ENCODE results near the gene PCNX3.

PCNX3 gene

DNA sequence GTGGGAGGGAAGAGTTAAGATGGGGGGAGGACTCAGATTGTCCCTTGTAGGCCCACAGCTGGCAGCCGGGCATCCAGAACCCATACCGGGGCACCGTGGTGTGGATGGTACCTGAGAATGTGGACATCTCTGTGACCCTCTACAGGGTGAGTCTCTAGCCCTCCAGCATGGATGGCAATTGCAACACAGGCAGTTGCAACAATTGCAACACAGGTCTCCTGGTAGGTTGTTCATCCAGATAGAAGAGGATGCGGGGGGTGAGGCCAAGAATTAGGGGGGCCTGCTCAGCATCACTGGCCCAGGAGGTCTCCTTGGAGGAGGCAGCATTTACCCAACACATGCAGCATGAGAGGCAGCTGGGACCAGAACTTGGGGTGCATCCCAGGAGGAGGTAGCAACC lies 36.3 kb upstream of the PCNX3 start:
- H2BK15ac ChIP-seq (replicated peaks; ENCODE audit: low read depth) = no peak overlapping the region
- peaks cover 2% of the 10 kb centered on the region for H3K4me1 ChIP-seq (ENCODE audit: control insufficient read depth, low read depth, low read length)
- no CpG with 5 or more reads among the region's 4 CpGs for WGBS (ENCODE audit: extremely low coverage, insufficient coverage, low lambda C conversion rate)
- no peak overlapping the region for H2BK5ac ChIP-seq (ENCODE audit: low read length)
- H3K9ac ChIP-seq (ENCODE audit: low read length) = no peak overlapping the region
- H3K27me3 ChIP-seq (ENCODE audit: insufficient read depth, low read length, poor library complexity) = no peaks in the 10 kb centered on the region
- no peak overlapping the region for H3K4me3 ChIP-seq (ENCODE audit: low read length)
- H3K79me1 ChIP-seq (ENCODE audit: low read length) = no peaks in the 10 kb centered on the region
- H3K56ac ChIP-seq (ENCODE audit: low read length) = no peak overlapping the region
- no peak overlapping the region for H4K5ac ChIP-seq (ENCODE audit: low read length)
- H2BK120ac ChIP-seq (ENCODE audit: low read depth, low read length) = no peak overlapping the region
- no peak overlapping the region for H3K4ac ChIP-seq (ENCODE audit: low read depth, low read length)
- no peaks in the 10 kb centered on the region for H3K79me2 ChIP-seq (ENCODE audit: control insufficient read depth, insufficient read depth, low read length)
- no peak overlapping the region for H3K27ac ChIP-seq (ENCODE audit: low read depth, low read length)
- no peak overlapping the region for H2AK5ac ChIP-seq (ENCODE audit: low read length)
- H3K4me2 ChIP-seq (ENCODE audit: low read length) = no peak overlapping the region
- no peak for DNase-seq
- no peak overlapping the region for H4K8ac ChIP-seq (ENCODE audit: low read depth, low read length)
- no peak overlapping the region for H3K18ac ChIP-seq (ENCODE audit: low read length)
- no peaks in the 10 kb centered on the region for H3K36me3 ChIP-seq (ENCODE audit: control insufficient read depth, insufficient read depth, low read length)
- no peak overlapping the region for H3K23ac ChIP-seq (ENCODE audit: low read length)

DNA sequence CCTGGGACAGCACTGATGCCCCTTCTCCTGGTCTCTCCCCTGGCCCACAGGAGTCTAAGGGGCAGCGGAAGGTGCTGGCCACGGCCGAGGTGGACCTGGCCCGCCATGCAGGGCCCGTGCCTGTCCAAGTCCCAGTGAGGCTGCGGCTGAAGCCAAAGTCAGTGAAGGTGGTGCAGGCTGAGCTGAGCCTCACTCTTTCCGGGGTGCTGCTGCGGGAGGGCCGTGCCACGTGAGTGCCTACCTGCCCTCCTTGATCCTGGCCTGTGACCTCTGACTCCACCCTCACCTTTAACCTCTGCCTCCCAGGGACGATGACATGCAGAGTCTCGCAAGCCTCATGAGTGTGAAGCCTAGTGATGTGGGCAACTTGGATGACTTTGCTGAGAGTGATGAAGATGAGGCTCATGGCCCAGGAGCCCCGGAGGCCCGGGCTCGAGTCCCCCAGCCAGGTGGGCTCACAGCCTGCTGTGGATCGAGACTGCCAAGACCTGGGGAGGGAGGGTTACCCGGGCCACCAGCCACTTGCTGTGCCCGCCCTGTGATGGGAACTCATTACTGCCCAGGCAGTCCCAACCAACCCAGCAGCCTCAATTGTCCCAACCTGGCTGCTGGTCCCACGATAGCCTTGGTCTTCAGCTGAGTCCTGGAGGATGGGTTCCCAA lies 35.4 kb upstream of the PCNX3 start:
- no CpG with 5 or more reads among the region's 19 CpGs for WGBS (ENCODE audit: extremely low coverage, insufficient coverage, low lambda C conversion rate)
- H4K8ac ChIP-seq (ENCODE audit: low read depth, low read length) = no peak overlapping the region
- H3K79me1 ChIP-seq (ENCODE audit: low read length) = no peaks in the 10 kb centered on the region
- H2BK15ac ChIP-seq (replicated peaks; ENCODE audit: low read depth) = no peak overlapping the region
- H3K4me2 ChIP-seq (ENCODE audit: low read length) = no peak overlapping the region
- H3K27me3 ChIP-seq (ENCODE audit: insufficient read depth, low read length, poor library complexity) = no peaks in the 10 kb centered on the region
- no peak overlapping the region for H3K18ac ChIP-seq (ENCODE audit: low read length)
- H2AK5ac ChIP-seq (ENCODE audit: low read length) = no peak overlapping the region
- H3K23ac ChIP-seq (ENCODE audit: low read length) = no peak overlapping the region
- no peak overlapping the region for H4K5ac ChIP-seq (ENCODE audit: low read length)
- H3K4ac ChIP-seq (ENCODE audit: low read depth, low read length) = no peak overlapping the region
- no peaks in the 10 kb centered on the region for H3K36me3 ChIP-seq (ENCODE audit: control insufficient read depth, insufficient read depth, low read length)
- DNase-seq = no peak
- no peak overlapping the region for H3K27ac ChIP-seq (ENCODE audit: low read depth, low read length)
- no peaks in the 10 kb centered on the region for H3K79me2 ChIP-seq (ENCODE audit: control insufficient read depth, insufficient read depth, low read length)
- H3K4me1 ChIP-seq (ENCODE audit: control insufficient read depth, low read depth, low read length) = no peaks in the 10 kb centered on the region
- no peak overlapping the region for H2BK5ac ChIP-seq (ENCODE audit: low read length)
- H3K56ac ChIP-seq (ENCODE audit: low read length) = no peak overlapping the region
- H3K4me3 ChIP-seq (ENCODE audit: low read length) = no peak overlapping the region
- H3K9ac ChIP-seq (ENCODE audit: low read length) = no peak overlapping the region
- H2BK120ac ChIP-seq (ENCODE audit: low read depth, low read length) = no peak overlapping the region

DNA sequence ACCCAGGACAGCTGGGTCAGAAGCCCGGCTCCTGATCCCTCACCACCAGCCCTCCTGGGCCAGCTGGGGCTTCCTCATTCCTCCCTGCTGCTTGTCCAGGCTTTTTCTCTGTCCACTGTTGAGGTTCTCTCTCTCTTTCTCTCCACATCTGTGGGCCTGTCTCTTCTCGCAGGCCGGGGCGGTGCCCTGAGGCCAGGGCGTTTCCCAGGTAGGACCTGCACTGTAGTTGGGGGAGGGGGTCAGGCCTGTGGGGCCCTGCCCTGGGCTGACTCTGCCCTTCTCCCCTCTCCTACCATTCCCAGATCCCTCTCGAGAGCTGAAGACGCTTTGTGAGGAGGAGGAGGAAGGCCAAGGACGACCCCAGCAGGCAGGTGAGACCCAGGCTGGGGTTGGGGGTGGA lies 34.8 kb upstream of the PCNX3 start:
- H3K79me1 ChIP-seq (ENCODE audit: low read length) = no peaks in the 10 kb centered on the region
- H3K4me1 ChIP-seq (ENCODE audit: control insufficient read depth, low read depth, low read length) = no peaks in the 10 kb centered on the region
- H2BK120ac ChIP-seq (ENCODE audit: low read depth, low read length) = no peak overlapping the region
- H3K4ac ChIP-seq (ENCODE audit: low read depth, low read length) = no peak overlapping the region
- H2AK5ac ChIP-seq (ENCODE audit: low read length) = no peak overlapping the region
- no peaks in the 10 kb centered on the region for H3K36me3 ChIP-seq (ENCODE audit: control insufficient read depth, insufficient read depth, low read length)
- no peak overlapping the region for H3K9ac ChIP-seq (ENCODE audit: low read length)
- H2BK5ac ChIP-seq (ENCODE audit: low read length) = no peak overlapping the region
- H4K5ac ChIP-seq (ENCODE audit: low read length) = no peak overlapping the region
- peaks cover 2% of the 10 kb centered on the region for H3K27me3 ChIP-seq (ENCODE audit: insufficient read depth, low read length, poor library complexity)
- no peak overlapping the region for H3K23ac ChIP-seq (ENCODE audit: low read length)
- H4K8ac ChIP-seq (ENCODE audit: low read depth, low read length) = no peak overlapping the region
- H2BK15ac ChIP-seq (replicated peaks; ENCODE audit: low read depth) = no peak overlapping the region
- H3K56ac ChIP-seq (ENCODE audit: low read length) = no peak overlapping the region
- no peak overlapping the region for H3K18ac ChIP-seq (ENCODE audit: low read length)
- H3K27ac ChIP-seq (ENCODE audit: low read depth, low read length) = no peak overlapping the region
- no CpG with 5 or more reads among the region's 8 CpGs for WGBS (ENCODE audit: extremely low coverage, insufficient coverage, low lambda C conversion rate)
- H3K4me3 ChIP-seq (ENCODE audit: low read length) = no peak overlapping the region
- no peak for DNase-seq
- H3K79me2 ChIP-seq (ENCODE audit: control insufficient read depth, insufficient read depth, low read length) = no peaks in the 10 kb centered on the region
- no peak overlapping the region for H3K4me2 ChIP-seq (ENCODE audit: low read length)

DNA sequence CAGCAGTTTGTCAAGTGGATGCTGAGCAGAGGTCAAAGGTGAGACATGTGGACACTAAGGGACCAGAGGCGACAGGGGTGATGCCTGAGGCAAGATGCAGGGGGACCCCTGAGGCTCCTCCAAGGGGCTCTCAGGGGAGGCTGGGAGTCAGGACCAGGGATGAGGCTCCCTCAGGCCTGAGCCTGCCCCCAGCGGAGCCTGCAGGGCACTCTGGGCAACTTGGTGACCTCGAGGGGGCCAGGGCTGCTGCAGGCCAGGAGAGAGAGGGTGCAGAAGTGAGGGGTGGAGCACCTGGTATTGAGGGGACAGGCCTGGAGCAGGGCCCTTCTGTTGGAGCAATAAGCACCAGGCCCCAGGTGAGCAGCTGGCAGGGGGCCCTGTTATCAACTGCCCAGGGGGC lies 33.6 kb upstream of the PCNX3 start:
- Histone ChIP-seq H3K4ac (ENCODE audit: low read depth, low read length) (no peak overlapping the region), H3K79me1 (ENCODE audit: low read length) (no peaks in the 10 kb centered on the region), H4K5ac (ENCODE audit: low read length) (no peak overlapping the region), H3K27ac (ENCODE audit: low read depth, low read length) (no peak overlapping the region), H2BK120ac (ENCODE audit: low read depth, low read length) (no peak overlapping the region), H3K36me3 (ENCODE audit: control insufficient read depth, insufficient read depth, low read length) (no peaks in the 10 kb centered on the region), H3K23ac (ENCODE audit: low read length) (no peak overlapping the region), H2AK5ac (ENCODE audit: low read length) (no peak overlapping the region), H3K9ac (ENCODE audit: low read length) (no peak overlapping the region), H3K4me3 (ENCODE audit: low read length) (no peak overlapping the region), H2BK5ac (ENCODE audit: low read length) (no peak overlapping the region), H3K4me1 (ENCODE audit: control insufficient read depth, low read depth, low read length) (no peaks in the 10 kb centered on the region), H3K56ac (ENCODE audit: low read length) (no peak overlapping the region), H3K4me2 (ENCODE audit: low read length) (no peak overlapping the region), H4K8ac (ENCODE audit: low read depth, low read length) (no peak overlapping the region), H3K79me2 (ENCODE audit: control insufficient read depth, insufficient read depth, low read length) (no peaks in the 10 kb centered on the region), H3K18ac (ENCODE audit: low read length) (no peak overlapping the region), H2BK15ac (replicated peaks; ENCODE audit: low read depth) (no peak overlapping the region), H3K27me3 (ENCODE audit: insufficient read depth, low read length, poor library complexity) (peaks cover 2% of the 10 kb centered on the region)
- DNase-seq = no peak
- WGBS (ENCODE audit: extremely low coverage, insufficient coverage, low lambda C conversion rate) = no CpG with 5 or more reads among the region's 3 CpGs

DNA sequence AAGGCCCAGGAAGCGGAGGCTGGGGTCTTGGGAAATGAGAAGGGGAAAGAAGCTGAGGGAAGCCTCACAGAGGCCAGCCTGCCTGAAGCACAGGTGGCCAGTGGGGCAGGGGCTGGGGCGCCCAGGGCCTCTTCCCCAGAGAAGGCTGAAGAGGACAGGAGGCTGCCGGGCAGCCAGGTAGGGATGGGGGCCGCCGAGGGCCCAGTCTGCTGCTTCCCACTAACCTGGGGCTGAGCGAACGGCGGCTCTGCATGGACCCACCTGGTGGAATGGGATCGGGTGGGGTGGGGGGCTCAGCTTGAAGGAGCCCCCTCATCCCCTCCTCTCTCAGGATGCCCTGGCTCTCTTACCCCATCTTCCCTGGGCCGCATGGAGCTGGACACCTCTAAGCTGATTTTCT lies 32.0 kb upstream of the PCNX3 start:
- no peak overlapping the region for H2BK120ac ChIP-seq (ENCODE audit: low read depth, low read length)
- H3K23ac ChIP-seq (ENCODE audit: low read length) = no peak overlapping the region
- H3K4me2 ChIP-seq (ENCODE audit: low read length) = no peak overlapping the region
- no peak overlapping the region for H2AK5ac ChIP-seq (ENCODE audit: low read length)
- no peaks in the 10 kb centered on the region for H3K79me2 ChIP-seq (ENCODE audit: control insufficient read depth, insufficient read depth, low read length)
- no peak overlapping the region for H3K4me3 ChIP-seq (ENCODE audit: low read length)
- no peak overlapping the region for H2BK5ac ChIP-seq (ENCODE audit: low read length)
- H4K8ac ChIP-seq (ENCODE audit: low read depth, low read length) = no peak overlapping the region
- peaks cover 2% of the 10 kb centered on the region for H3K27me3 ChIP-seq (ENCODE audit: insufficient read depth, low read length, poor library complexity)
- no CpG with 5 or more reads among the region's 10 CpGs for WGBS (ENCODE audit: extremely low coverage, insufficient coverage, low lambda C conversion rate)
- no peaks in the 10 kb centered on the region for H3K79me1 ChIP-seq (ENCODE audit: low read length)
- no peak overlapping the region for H2BK15ac ChIP-seq (replicated peaks; ENCODE audit: low read depth)
- no peaks in the 10 kb centered on the region for H3K4me1 ChIP-seq (ENCODE audit: control insufficient read depth, low read depth, low read length)
- H3K4ac ChIP-seq (ENCODE audit: low read depth, low read length) = no peak overlapping the region
- DNase-seq = no peak
- H4K5ac ChIP-seq (ENCODE audit: low read length) = no peak overlapping the region
- H3K18ac ChIP-seq (ENCODE audit: low read length) = no peak overlapping the region
- no peak overlapping the region for H3K9ac ChIP-seq (ENCODE audit: low read length)
- H3K56ac ChIP-seq (ENCODE audit: low read length) = no peak overlapping the region
- H3K27ac ChIP-seq (ENCODE audit: low read depth, low read length) = no peak overlapping the region
- H3K36me3 ChIP-seq (ENCODE audit: control insufficient read depth, insufficient read depth, low read length) = no peaks in the 10 kb centered on the region

DNA sequence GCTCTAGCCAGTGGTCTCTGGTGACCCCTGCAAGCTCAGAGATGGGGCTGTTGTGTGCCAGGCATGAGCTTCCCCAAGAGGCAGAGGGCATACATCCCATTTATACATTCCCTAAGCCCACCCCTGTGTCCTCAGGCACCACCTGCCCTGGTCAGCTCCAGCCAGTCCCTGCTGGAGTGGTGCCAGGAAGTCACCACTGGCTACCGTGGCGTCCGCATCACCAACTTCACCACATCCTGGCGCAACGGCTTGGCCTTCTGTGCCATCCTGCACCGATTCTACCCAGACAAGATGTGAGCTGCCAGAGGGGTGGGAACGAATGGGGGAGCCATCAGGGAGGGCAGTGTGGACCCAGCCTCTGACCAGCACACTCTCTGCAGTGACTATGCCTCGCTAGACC lies 31.5 kb upstream of the PCNX3 start:
- Histone ChIP-seq H4K8ac (ENCODE audit: low read depth, low read length) (no peak overlapping the region), H2AK5ac (ENCODE audit: low read length) (no peak overlapping the region), H3K27me3 (ENCODE audit: insufficient read depth, low read length, poor library complexity) (peaks cover 2% of the 10 kb centered on the region), H3K4me1 (ENCODE audit: control insufficient read depth, low read depth, low read length) (no peaks in the 10 kb centered on the region), H3K36me3 (ENCODE audit: control insufficient read depth, insufficient read depth, low read length) (no peaks in the 10 kb centered on the region), H3K4ac (ENCODE audit: low read depth, low read length) (no peak overlapping the region), H2BK120ac (ENCODE audit: low read depth, low read length) (no peak overlapping the region), H3K79me2 (ENCODE audit: control insufficient read depth, insufficient read depth, low read length) (no peaks in the 10 kb centered on the region), H3K4me2 (ENCODE audit: low read length) (no peak overlapping the region), H3K79me1 (ENCODE audit: low read length) (no peaks in the 10 kb centered on the region), H4K5ac (ENCODE audit: low read length) (no peak overlapping the region), H2BK15ac (replicated peaks; ENCODE audit: low read depth) (no peak overlapping the region), H2BK5ac (ENCODE audit: low read length) (no peak overlapping the region), H3K4me3 (ENCODE audit: low read length) (no peak overlapping the region), H3K18ac (ENCODE audit: low read length) (no peak overlapping the region), H3K23ac (ENCODE audit: low read length) (no peak overlapping the region), H3K9ac (ENCODE audit: low read length) (no peak overlapping the region), H3K27ac (ENCODE audit: low read depth, low read length) (no peak overlapping the region), H3K56ac (ENCODE audit: low read length) (no peak overlapping the region)
- whole genome bisulfite sequencing (ENCODE audit: extremely low coverage, insufficient coverage, low lambda C conversion rate) = no CpG with 5 or more reads among the region's 8 CpGs
- no peak for DNase-seq
